Measurements from ENCODE around the gene RASD2. TPM values are rescaled to one million over a fixed set of nuclear protein-coding genes. Genes with fewer than 3 reads are reported as not detected.

Gene RASD2
- total and polyA plus RNA-seq, 2 experiments from 2014 or later = 1.2 to 3.6 TPM

GRCh38 chr22:35593891-35594470 lies 53.4 kb downstream of the RASD2 start:
- Histone ChIP-seq H2AFZ (peak overlapping the region; percentile 56; the same call in 1 of the 2 replicates), H3K4me1 (ENCODE audit: insufficient read depth) (peaks cover 4% of the 10 kb centered on the region), H3K9me2 (ENCODE audit: insufficient read depth) (no peaks in the 10 kb centered on the region), H3K27me3 (ENCODE audit: insufficient read depth) (no peaks in the 10 kb centered on the region), H3K4me2 (no peak overlapping the region), H3K79me2 (replicated peaks; ENCODE audit: insufficient read depth) (no peaks in the 10 kb centered on the region), H3F3A (replicated peaks; ENCODE audit: low read depth) (no peaks in the 10 kb centered on the region), H3K4me3 (0 out of 2 replicates have a peak overlapping the region, but pooled peaks have one; percentile 10), H4K20me1 (replicated peaks; ENCODE audit: insufficient read depth) (no peaks in the 10 kb centered on the region), H3K36me3 (ENCODE audit: insufficient read depth) (no peaks in the 10 kb centered on the region), H3K27ac (ENCODE audit: low read depth) (no peak overlapping the region)
- DNase-seq (ENCODE audit: low spot score) (no peak), ATAC-seq (no peak)
- peaks cover 11% of the 10 kb centered on the region; the same call in 2 of the 3 replicates for H3K4me1 Mint-ChIP-seq
- H3K9me3 Mint-ChIP-seq = no peaks in the 10 kb centered on the region; the same call in 2 of the 3 replicates
- TF ChIP-seq NANOG (IDR thresholded peaks at IDR 0.05; ENCODE audit: borderline replicate concordance) = no peak
- TF ChIP-seq POLR2AphosphoS5 (IDR thresholded peaks at IDR 0.05; ENCODE audit: low read depth) = no peak
- TF ChIP-seq ZNF462 (CRISPR knock-in tag; IDR thresholded peaks at IDR 0.05) = no peak
- TF ChIP-seq, protein P1, sequence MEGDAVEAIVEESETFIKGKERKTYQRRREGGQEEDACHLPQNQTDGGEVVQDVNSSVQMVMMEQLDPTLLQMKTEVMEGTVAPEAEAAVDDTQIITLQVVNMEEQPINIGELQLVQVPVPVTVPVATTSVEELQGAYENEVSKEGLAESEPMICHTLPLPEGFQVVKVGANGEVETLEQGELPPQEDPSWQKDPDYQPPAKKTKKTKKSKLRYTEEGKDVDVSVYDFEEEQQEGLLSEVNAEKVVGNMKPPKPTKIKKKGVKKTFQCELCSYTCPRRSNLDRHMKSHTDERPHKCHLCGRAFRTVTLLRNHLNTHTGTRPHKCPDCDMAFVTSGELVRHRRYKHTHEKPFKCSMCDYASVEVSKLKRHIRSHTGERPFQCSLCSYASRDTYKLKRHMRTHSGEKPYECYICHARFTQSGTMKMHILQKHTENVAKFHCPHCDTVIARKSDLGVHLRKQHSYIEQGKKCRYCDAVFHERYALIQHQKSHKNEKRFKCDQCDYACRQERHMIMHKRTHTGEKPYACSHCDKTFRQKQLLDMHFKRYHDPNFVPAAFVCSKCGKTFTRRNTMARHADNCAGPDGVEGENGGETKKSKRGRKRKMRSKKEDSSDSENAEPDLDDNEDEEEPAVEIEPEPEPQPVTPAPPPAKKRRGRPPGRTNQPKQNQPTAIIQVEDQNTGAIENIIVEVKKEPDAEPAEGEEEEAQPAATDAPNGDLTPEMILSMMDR (conservative IDR thresholded peaks at IDR 0.05; ENCODE audit: low read depth in 2 of 2) = no peak
- no peak for TF ChIP-seq JUNB (IDR thresholded peaks at IDR 0.05; ENCODE audit: unreplicated experiment)
- TF ChIP-seq CREB1 (CRISPR knock-in tag; IDR thresholded peaks at IDR 0.05; ENCODE audit: low read depth) = no peak
- TF ChIP-seq EZH2phosphoT487 (IDR thresholded peaks at IDR 0.05; ENCODE audit: unreplicated experiment) = no peak
- TF ChIP-seq ETS1 (IDR thresholded peaks at IDR 0.05) = no peak
- TF ChIP-seq EZH2 (IDR thresholded peaks at IDR 0.05; ENCODE audit: low read depth, unreplicated experiment) = no peak
- TF ChIP-seq ZNF114 (CRISPR knock-in tag; IDR thresholded peaks at IDR 0.05) = no peak
- TF ChIP-seq STAT1 (IDR thresholded peaks at IDR 0.05; ENCODE audit: unreplicated experiment) = no peak
- H3K4me3 Mint-ChIP-seq = no peak overlapping the region
- H3K27me3 Mint-ChIP-seq (ENCODE audit: insufficient read depth, low read depth, poor library complexity) = peaks cover 18% of the 10 kb centered on the region
- no peak overlapping the region for H3K27ac Mint-ChIP-seq
- H3K36me3 Mint-ChIP-seq (ENCODE audit: low read depth) = no peaks in the 10 kb centered on the region

All from GM23338 (cell line).